Measurements from ENCODE around the gene TAGLN.
"Not testable (repeated sequence)": the region's sequence is repeated elsewhere in the genome, so short reads cannot be mapped to it uniquely, and the experiment has no call there.

The TAGLN gene

DNA sequence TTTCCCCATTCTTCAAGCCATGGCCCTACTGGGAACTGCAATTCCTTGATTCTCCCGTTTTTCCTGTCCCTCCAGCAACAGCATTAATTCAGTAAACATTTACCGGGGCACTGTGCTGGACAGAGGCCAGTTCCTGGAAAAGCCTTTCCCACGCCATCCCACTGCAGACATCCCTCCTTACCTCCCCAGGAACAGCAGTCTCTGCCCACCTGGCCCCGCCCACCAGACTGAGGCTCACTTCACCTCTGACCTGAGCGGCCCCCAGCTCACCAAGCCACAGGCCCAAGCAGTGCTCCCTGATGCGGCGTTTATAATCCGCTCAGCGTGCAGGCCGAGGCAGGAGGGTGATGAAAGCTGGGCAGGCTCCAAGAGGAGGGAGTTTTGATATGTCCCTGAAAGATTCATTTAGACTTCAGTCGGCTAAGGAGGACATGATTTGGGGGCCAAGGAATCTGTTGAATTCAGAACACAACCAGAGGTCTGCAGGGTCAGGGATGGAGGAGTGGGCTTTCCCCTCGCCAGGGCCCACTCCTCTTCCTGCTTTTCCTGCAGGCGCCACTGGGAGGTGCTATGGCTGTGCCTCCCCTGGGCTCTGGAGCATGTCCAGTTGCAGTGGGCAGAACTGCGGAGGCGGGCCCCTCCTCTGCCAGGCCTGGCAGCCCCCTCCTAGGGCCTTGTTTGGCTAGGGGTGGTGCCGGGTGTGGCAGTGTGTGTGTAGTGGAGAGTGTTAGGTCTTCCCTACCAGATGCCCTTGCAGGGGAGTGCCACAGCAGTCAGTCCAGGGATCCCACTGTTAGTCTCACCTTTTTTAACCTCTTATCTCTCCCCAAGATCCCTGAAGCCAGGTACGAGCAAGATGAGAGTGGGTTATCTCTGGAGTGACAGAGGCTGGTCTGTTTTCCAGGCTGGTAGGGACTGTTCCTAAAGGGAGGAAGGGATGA lies 1.4 kb upstream of the TAGLN start:
- no peak for DNase-seq

DNA sequence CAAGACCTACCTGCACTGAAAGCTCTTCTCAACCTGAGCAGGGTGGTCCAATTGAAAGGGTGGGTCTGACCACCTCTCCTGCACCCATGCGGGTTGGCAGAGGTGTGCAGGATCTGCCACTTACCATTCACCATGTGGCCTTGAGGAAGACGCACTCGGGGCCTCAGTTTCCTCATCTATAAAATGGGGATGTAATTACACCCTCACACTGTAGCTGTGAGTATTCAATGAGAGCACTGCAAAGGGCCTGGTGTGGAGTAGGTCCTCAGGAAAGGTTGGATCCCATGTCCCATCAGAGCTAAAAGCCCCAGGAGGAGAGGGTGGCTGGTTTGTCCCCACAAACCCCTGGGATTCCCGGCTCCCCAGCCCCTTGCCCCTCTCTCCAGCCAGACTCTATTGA lies 557 bp upstream of the TAGLN start:
- DNase-seq: no peak

DNA sequence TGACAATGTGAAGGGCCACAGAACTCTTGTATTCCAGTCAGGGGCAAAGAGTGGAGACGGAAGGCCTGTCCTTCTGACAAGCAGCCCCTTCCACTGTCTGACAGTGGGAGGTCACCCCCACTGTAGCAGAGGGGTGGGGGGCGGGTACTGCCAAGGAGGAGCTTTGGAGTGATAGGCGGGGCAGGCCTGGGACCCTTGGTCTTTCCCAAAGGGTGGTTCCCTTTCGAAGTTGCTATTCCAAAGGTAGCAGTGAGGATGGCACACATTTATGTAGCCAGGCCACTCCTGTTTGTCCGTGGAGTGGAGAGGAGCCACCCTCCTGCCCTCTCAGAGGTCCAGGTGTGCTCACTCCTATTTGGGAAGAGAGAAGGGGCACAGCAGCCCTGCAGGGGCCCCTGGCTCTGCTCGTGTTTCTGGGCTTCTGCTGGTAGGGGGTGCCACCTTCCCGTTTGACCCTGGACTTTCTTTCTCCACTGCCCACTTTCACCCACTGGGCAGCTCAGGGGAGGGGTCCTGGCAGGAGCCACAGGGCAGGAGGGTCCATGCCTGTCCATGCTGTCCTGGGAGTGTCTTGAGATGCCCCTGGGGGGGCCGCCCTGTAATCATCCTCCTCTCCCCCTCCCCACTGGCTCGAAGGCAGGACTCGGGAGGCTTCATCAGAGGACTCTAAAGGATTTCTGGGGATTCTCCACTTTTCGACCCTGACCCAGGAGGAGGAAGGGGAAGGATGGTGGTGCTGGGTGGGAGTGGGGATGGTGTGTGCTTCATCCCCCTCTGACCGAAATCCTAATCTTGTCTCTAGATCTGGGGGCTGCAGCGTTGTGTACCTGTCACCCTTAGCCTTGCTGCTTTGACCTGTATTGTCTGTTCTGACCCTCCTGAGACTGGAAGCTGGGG lies 994 bp downstream of the TAGLN start:
- DNase-seq: no peak

DNA sequence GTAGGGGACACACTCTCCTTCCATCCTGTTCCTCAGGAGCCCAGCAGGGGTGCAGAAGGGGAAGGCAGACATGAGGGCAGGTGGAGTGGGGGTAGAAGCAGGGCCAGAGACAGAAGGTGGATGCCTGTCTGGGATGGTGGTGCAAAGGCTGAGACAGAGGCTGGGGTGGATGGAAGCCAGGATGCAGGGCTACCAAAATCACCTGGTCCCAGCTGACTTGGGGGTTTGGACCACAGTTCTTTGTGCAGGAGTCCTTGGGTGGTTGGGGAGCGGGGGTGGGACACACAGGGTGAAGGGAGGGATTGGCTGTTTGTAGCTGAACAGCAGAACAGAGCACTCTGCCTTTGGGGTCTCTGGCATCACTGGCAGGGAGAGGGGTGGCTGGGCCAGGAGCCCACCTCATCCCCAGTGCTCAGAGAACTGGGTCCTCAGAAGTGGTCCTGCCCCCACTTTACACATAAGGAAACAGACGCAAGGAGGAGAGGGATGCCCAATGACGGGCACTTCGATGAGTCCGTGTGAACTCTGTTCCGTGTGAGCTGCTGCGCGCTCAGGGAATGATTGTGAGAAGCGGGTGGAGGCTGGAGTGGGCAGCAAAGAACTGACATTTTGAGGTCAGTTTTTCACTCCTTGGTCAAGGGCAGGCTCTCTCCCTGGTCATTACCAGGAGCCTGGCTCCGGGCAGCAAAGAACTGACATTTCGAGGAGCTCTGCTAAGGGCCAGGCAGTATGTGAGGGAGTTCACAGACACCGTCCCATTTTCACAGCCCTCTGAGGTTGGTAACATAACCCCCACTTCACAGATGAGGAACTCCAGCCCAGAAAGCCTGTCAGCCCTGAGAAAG lies 1.9 kb downstream of the TAGLN start:
- no peak for DNase-seq

DNA sequence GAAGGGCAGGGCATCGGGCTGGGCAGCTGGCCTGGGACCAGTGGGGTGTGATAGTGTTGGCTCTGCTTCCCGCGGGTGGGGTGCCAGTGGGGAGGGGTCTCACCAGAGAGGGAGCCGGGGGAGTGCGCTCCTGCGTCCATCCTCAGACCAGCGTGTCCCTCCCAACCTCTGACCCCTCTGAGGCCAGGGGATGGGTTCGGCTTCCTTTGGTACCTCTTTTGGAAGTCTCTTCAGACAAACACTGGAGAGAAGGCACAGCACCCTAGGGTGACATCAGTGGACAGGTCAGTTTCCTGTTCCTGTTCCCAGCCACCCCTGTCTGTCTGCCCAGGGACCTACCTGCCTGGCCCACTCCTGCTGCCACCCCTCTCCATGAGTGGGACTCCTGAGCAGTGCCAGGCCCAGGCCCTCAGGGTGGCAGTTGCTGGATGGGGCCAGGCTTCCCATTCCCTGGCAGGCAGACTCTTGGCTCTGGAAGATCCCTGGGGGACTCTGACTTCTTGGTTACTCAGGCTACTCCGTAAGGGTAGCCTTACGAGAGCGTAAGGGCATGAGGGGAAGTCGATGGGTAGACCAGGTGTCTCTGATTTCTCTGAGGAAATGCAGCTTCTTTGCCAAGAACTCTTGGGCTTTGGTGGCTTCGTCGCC lies 2.6 kb downstream of the TAGLN start:
- DNase-seq: no peak

DNA sequence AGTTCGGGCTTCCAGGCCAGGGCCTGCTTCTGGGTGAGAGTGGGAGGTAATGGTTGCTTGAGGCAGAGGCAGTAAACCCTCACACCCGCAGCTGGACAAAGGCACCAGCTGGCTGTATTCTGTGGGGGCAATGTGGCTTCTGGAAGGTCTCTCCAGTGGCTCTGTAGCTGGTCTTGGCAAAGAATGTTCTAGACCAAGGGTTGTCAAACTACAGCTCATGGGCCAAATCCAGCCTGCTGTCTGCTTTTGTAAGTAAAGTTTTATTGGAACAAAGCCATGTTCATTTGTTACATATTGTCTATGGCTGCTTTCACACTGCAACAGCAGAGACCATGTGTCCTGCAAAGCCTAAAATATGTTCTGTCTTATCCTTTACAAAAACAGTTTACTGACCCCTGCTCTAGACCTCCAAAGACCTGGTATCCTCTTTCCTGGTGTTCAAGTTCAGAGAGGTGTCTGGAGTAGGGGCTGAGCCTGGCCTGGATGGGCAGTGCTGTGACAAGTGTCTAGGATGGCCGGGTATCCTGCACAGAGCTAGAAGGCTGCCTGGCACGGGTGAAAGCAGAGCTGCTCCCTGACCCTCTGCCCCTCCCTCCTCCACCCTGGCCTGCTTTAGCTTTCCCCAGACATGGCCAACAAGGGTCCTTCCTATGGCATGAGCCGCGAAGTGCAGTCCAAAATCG lies 3.4 kb downstream of the TAGLN start:
- DNase-seq: no peak

DNA sequence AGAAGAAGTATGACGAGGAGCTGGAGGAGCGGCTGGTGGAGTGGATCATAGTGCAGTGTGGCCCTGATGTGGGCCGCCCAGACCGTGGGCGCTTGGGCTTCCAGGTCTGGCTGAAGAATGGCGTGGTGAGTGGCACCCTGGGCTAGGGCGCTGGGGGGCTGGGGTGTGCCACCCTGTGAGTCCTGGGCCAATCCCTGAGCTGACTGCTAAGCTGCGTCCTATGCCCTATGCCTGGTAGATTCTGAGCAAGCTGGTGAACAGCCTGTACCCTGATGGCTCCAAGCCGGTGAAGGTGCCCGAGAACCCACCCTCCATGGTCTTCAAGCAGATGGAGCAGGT lies 3.9 kb downstream of the TAGLN start:
- DNase-seq: no peak

DNA sequence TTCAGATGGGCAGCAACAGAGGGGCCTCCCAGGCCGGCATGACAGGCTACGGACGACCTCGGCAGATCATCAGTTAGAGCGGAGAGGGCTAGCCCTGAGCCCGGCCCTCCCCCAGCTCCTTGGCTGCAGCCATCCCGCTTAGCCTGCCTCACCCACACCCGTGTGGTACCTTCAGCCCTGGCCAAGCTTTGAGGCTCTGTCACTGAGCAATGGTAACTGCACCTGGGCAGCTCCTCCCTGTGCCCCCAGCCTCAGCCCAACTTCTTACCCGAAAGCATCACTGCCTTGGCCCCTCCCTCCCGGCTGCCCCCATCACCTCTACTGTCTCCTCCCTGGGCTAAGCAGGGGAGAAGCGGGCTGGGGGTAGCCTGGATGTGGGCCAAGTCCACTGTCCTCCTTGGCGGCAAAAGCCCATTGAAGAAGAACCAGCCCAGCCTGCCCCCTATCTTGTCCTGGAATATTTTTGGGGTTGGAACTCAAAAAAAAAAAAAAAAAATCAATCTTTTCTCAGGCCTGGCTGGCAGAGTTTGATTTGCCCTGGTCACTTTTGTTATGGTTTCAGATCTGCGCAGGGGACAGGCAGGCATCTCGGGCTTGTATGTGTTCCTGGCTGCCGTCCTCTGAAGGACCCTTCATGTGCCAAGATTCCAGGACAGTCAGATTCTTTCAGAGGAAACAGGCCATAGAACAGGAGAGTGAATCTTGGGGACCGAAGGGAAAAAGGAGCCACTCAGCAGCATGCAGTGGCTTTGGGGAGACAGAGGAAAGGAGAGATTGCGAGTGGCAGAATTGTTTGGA lies 5.3 kb downstream of the TAGLN start:
- DNase-seq: no peak

DNA sequence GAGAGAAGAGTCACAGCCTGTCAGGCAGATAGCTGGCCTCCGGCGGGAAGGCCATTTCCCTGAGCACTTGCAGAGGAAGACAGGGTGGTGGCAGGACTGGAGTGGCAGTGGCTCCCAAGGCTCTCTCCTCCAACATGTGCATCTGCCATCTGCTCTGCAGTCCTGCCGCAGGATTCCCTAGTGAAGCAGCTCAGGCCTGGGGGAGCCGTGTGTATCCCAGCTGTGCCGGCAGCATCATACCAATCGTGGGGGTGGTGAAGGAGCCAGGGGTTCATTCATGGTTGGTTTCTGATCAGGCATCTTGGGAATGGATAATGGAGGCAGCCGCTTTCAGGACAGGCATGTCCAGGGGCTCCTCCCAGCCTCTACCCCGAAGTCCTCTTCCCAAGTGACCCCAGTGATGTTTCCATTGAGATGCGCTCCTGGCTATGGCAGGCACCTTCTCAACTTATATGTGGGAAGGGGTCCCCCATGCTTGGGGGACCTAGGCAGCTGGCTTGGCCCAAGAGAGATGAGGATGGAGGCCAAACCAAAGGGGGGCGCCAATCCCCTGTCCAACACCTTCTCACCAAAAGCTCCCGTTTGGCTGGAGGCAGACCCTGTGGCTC lies 6.1 kb downstream of the TAGLN start:
- DNase-seq: no peak

DNA sequence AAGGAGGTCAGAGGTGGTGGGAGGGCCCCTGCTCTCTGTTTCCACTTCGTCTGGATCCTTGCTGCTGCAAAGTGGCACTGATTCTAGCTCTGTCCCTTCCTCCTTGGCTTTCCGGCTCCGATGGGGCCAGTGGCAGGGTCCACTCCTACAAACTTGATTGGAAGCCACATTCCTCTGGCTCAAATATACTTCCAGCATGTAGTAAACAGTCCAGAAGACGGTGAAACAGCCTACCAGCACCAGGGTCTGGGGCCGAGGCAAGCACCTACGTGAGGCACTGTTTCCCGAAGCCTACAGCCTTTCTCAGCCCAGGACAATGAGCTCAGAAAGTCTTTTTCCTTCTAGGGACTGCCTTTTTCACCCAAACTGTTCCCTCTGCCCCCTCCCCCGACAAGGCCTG lies 6.9 kb downstream of the TAGLN start:
- not testable (repeated sequence) for DNase-seq

DNA sequence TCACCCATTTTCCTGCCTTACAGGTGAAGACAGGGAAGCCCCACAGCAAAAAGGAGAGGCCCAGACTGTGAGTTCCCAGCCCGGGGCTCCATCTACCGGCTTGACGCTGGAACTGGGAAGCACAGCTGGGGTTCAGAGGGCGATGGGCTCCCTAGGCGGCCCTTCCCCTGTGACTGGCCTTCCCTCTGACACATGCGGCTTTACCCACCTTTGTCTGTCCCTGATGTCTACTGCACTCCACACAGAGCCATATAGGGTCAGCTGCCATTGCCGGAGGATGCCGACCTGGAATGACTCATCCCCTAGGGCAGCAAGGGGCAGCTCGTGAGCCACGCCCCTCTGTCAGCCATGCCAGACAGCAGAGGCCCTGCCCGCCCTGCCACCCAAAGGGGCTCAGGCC lies 7.7 kb downstream of the TAGLN start:
- not testable (repeated sequence) for DNase-seq

DNA sequence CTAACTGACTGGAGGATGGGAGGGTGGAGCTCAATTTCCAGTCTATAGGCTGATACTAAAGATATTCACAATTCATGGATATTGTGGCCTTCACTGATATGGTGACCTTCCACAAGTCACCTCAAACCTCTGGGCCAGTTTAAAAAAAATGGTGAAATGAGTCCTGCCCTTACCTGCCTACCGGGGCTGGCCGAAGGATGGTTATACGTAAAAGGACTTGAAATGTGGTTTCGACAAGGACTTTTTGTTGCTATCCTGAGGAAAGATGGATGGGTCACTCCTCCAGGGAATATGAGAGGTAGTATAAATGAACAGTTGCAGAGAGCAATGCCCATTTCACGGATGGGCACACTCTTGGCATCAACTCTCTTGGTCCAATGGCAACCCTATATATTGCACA lies 8.3 kb downstream of the TAGLN start:
- DNase-seq: not testable (repeated sequence)

DNA sequence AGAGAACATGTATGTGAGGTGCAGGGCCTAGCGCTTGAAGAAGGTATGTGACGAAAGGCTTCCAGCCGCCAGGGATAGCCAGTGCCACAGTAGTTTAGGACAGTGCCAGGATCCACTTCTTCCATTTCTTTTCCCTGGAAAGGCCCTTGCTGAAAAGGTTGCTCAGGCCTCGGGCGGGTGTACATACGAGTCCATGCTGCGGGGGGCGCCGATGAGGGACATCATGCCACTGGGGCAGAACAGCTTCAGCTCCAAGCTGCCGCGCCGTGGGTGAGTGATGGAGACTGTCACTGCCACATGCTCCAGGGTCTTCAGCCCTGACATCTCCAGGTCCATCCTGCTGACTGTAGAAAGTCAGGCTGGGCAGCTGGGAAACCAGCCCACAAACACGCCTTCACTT lies 9.5 kb downstream of the TAGLN start:
- DNase-seq: not testable (repeated sequence)

DNA sequence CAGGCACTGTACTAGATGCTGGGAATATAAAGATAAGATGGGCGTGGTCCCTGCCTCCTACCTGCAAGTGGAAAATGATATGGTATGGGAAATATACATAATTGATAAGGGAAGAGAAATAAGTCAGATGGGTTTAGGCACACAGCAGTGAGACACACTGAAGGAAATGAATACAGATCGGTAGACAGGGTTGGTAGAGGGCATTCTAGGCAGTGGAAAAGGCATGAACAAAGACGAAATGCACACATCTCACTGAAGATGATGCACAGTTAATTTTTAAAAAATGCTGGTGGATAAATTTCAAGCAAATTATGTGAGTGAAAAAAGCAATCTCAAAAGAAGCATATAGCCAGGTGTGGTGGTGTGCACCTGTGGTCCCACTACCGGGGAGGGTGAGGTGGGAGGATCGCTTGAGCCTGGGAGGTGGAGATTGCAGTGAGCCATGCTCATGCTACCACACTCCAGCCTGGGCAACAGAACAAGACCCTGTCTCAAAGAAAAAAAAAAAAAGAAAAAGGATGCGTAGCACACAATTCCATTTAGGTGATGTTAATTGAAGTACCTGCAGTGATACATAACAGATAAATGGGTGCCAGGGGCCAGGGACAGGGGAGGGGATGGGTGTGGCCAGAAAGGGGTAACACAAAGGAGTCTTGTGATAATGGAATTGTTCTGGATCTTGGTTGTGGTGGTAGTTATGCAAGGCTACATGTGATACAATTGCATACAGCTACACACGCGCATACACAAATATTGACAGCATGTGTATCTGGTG lies 10.4 kb downstream of the TAGLN start:
- DNase-seq: not testable (repeated sequence)

DNA sequence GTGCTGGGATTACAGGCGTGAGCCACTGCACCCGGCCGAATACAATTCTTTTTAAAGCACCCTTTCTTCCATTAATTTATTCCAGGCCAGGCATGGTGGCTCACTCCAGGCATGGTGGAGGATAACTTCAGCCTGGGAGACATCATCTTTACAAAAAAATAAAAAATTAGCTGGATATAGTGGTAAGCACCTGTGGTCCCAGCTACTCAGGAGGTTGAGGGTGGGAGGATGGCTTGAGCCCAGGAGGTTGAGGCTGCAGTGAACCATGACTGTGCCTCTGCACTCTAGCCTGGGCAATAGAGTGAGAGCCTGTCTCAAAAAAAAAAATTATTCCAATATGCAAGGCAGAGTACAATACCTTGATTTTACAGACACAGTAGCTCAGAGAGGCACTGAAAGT lies 11.4 kb downstream of the TAGLN start:
- no peak for DNase-seq

DNA sequence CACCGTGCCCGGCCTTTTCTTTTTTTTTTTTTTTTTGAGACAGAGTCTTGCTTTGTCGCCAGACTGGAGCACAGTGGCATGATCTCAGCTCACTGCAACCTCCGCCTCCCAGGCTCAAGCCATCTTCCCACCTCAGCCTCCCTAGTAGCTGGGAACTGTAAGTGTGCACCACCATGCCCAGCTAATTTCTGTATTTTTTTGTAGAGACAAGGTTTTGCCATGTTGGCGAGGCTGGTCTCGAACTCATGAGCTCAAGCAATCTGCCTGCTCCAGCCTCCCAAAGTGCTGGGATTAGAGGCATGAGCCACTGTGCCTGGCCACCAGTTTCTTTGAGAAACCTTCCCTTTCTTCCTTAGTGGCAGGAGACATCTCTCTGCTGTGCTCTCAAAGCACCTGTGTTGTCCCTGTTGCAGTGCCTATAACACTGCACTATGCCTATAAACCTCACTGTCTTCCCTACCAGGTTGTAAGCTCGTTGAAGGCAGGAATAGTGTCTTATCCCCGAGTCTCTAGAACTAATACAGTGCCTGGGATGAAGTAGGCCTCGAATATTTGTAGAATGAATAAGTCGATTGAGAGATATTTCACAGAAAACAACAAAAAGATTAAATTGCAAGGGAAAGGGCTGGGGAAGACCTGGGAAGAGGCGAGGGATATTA lies 13.7 kb downstream of the TAGLN start:
- DNase-seq: no peak

DNA sequence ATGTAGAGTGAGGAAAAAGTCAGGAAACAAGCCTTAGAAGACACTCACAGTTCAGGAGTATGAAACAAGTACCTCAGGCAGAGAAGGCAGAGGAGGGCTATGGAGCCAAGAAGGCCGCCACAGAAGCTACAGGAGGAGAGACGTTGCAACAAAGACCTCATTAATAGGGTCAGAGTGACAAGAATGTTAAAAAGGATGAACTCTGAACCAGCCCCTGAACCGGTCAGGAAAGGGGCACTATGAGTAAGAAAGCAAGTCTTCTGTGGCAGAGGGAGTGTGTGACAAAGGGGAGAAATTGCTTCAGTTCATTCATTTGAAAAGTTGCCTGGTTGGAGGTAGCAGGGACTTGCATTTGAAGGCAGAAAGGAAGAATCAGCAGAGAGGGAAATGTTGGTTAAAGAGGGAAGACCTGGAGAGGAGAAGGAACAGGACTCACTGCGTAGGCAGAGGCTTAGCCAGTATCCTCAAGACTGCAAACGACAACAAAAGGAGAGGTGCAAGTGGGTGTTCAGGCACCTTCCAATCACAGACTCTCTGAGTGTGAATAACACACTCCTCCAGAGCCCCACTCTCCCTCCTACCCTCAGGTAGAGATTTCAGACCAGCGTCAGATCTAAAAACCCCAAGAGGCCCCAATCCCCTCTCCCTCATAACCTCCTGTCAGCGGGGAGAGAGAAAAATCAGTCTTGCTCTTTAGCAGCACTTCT lies 15.4 kb downstream of the TAGLN start:
- DNase-seq: no peak
